HT1080 (cell line): ENCODE results near the gene PAXIP1. TPM values are rescaled to one million over a fixed set of nuclear protein-coding genes. Genes with fewer than 3 reads are reported as not detected.
A peak's percentile ranks its signal among the peaks of the same experiment; 100 is the strongest.
"Not testable (repeated sequence)": the region's sequence is repeated elsewhere in the genome, so short reads cannot be mapped to it uniquely, and the experiment has no call there.

Experiments used
- DNase-seq: peaks from one replicate; pipeline ENCODE4 v3.0.0-alpha.2; 2015; ENCODE audit warnings: low read depth
- polyA plus RNA-seq, 2 experiments: library from polyadenylated mRNA; depleted of rRNA; stranded (reverse); fragments of >200 nt; gene quantifications; 2 replicates each; pipeline ENCODE4 v1.2.3, GENCODE V29; 2015
- total RNA-seq: library from RNA; depleted of rRNA; stranded (reverse); fragments of >200 nt; shearing (Covaris generic); gene quantifications from 2 replicates; pipeline ENCODE4 v1.2.3, GENCODE V29; 2014; rRNA removed

Gene PAXIP1, protein sequence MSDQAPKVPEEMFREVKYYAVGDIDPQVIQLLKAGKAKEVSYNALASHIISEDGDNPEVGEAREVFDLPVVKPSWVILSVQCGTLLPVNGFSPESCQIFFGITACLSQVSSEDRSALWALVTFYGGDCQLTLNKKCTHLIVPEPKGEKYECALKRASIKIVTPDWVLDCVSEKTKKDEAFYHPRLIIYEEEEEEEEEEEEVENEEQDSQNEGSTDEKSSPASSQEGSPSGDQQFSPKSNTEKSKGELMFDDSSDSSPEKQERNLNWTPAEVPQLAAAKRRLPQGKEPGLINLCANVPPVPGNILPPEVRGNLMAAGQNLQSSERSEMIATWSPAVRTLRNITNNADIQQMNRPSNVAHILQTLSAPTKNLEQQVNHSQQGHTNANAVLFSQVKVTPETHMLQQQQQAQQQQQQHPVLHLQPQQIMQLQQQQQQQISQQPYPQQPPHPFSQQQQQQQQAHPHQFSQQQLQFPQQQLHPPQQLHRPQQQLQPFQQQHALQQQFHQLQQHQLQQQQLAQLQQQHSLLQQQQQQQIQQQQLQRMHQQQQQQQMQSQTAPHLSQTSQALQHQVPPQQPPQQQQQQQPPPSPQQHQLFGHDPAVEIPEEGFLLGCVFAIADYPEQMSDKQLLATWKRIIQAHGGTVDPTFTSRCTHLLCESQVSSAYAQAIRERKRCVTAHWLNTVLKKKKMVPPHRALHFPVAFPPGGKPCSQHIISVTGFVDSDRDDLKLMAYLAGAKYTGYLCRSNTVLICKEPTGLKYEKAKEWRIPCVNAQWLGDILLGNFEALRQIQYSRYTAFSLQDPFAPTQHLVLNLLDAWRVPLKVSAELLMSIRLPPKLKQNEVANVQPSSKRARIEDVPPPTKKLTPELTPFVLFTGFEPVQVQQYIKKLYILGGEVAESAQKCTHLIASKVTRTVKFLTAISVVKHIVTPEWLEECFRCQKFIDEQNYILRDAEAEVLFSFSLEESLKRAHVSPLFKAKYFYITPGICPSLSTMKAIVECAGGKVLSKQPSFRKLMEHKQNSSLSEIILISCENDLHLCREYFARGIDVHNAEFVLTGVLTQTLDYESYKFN
- 13.4 and 18.0 TPM in 2 replicates for total RNA-seq
- 12.9 and 13.2 TPM in 2 replicates for polyA plus RNA-seq (2015; cell fraction: cytosol; rRNA removed)
- 20.5 and 21.4 TPM in 2 replicates for polyA plus RNA-seq (2015; cell fraction: nucleus; rRNA removed)

DNA sequence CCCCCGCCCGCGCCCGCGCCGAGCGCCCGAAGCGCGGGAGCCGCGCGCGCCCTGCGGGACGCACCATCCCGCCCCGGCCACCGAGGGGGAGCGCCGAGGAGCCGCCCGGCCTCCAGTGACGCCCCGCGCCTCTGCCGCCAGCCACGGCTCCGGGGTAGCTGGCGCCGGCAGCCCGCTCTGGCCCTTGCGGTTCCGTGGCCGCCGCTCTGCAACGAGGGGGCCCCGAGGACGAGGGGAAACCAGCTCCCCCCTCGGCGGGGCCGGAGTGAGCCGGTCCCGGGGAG lies at the start of gene PAXIP1:
Gene PAXIP1 (minus strand): TSS at position 33 of the 284 bp plus-strand sequence. CDS start 195 bp downstream, outside the sequence.
- no peak for DNase-seq

DNA sequence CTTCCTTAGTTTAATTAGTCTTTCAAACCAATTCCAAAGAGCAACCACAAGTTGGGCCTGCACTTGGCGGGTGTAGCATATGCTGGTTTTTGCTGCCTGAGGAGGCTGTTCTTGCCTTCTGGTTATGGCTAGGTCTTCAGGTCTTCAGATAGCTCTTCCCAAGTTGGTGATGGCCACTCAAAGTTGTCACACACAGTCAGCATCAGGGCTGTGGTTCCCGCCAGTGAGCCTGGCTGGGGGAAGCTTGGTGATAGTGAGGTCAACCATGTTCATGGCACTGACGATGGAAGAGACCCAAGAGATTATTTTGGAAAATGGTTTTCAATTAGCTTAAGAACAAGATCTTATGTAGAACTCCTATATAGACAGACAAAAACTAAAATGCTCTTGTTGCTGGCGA lies 48.4 kb upstream of the PAXIP1 start:
- DNase-seq, result no peak

DNA sequence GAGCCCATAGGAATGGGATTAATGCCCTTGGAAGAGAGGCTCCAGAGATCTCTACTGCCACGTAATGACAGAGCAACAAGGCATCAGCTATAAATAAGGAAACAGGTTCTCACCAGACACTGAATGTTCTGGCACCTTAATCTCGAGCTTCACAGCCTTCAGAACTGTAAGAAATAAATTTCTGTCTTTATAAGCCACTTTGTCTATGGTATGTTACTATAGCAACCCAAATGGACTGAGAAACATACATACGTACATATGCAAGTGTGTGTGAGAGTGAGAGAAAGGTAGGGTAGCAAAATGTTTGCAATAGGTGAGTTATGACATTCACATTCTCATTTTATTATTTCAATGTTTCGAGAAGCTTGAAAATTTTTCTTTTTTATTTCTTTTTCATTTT lies 45.1 kb upstream of the PAXIP1 start:
- no peak for DNase-seq

DNA sequence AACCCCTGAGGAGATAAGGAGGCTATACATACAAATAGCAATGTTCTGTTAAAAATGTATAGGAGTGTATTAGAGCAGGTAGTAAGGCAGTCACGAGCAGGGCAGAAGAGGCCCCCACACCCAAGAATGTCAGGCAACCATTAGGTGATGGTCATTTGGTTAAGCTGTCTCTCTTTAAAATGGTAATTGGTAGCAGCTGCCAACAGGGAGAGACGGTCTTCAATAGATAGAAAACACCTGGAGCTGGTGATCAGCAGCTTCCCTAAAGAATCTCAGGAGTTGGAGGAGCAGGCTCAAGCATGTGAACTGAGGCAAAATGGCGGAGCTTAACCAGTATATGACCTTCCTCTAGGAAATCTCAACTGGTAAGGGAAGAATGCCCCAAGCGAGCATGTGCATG lies 40.8 kb upstream of the PAXIP1 start:
- no peak for DNase-seq

DNA sequence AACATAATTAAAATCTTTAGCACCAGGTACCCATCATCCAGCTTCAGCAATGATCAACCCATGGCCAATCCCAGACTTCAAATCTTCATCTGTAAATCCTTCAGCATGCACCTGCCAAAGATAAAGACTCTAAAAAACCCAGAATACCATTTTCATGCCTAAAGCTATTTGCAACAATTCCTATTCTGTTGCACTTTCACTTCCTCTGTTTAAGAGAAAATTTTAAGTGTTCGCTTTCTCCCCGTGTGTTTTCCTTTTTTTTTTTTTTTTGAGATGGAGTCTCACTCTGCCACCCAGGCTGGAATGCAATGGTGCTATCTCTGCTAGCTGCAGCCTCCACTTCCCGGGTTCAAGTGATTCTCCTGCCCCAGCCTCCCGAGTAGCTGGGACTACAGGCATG lies 35.4 kb upstream of the PAXIP1 start:
- DNase-seq, result no peak

DNA sequence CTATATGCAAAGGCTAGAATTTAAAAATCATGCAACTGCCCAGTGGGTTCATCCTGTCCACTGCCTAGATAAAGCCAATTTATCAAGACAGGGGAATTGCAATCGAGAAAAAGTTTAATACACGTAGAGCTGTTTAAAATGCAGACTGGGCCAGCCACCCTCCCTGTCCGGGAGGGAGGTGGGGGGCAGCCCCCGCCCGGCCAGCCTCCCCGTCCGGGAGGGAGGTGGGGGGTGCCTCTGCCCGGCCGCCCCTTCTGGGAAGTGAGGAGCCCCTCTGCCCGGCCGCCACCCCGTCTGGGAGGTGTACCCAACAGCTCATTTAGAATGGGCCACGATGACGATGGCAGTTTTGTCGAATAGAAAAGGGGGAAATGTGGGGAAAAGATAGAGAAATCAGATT lies 31.6 kb upstream of the PAXIP1 start:
- not testable (repeated sequence) for DNase-seq

DNA sequence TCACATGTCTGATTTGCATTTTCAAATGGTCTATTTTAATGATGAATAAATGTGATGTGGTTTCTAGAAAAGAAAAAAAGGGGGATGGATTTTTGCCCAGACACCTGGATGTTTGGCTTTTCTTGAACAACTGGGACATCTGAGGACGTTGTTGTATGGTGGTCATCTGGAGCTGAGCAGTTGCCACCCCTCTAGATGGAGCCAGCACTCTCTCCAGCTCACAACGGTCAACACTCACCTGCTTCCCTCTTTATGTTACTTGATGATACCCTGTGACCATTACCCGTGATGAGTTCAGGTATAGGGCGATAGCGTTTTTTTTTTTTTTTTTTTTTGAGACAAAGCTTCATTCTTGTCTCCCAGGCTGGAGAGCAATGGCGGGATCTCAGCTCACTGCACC lies 30.1 kb upstream of the PAXIP1 start:
- DNase-seq, result no peak

DNA sequence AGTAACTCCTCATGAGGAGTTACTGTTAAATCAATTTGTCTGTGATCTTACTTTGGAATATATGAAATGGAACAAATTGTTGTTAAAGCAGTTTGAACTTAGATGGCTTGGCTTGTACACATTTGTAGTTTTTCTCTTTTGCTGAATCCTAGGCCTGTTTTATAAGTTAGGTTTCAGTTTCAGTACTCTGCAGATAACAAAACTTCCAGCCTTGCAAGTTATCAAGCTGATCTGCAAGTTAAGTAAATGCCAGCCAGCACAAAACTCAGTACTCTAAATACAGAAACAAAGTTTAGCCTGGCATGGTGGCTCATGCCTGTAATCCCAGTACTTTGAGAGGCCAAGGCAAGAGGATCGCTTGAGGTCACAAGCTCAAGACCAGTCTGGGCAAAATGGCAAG lies 25.0 kb upstream of the PAXIP1 start:
- DNase-seq, result no peak

DNA sequence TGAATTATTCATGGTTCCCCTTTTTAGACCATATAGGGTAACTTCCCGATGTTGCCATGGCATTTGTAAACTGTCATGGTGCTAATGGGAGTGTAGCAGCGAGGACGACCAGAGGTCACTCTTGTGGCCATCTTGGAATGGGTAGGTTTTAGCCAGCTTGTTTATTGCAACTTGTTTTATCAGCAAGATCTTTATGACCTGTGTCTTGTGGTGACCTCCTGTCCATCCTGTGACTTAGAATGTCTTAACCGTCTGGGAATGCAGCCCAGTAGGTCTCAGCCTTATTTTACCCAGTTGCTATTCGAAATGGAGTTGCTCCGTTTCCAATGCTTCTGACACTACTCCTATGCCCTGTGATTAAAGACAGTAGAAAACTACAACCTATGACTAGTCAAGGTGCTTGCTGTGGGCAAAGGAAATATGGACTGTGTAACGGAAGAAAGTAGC lies 18.8 kb upstream of the PAXIP1 start:
- DNase-seq, result no peak

DNA sequence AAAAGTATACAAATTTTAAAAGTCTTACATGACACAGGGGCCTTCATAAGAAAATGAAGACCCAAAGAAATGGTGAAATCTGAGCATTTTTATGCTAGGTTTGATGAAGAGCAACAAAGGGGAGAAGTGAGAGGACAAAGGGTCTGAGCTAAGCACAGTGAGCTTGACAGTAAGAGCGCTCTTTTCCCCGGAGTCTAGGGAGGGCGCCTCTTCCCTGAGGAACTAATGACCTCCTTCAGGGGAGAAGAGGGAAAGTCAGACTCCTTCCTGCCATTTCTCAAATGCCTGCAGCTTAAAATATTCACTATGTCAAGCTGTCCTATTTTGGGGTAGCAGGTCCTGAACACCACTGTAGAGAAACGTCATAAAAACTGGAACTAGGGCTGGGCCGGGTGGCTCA lies 18.1 kb upstream of the PAXIP1 start:
- DNase-seq, result no peak

DNA sequence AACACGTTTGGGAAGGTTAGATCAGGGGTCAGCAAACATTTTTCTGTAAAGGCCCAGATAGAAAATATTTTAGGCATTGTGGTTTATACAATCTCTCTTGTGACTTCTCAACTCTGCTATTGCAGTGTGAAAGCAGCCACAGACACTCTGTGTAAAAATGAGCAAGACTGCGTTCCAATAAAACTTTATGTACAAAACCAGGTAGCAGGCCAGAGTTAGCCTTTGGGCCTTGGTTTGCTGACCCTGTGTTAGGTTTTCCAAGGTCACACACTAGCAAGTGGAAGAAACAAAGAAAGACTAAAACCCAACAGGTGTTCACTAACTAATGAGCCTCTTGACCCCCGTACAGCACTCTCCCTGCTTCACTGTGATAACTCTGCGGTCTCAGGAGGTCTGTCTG lies 14.9 kb upstream of the PAXIP1 start:
- DNase-seq, result no peak

DNA sequence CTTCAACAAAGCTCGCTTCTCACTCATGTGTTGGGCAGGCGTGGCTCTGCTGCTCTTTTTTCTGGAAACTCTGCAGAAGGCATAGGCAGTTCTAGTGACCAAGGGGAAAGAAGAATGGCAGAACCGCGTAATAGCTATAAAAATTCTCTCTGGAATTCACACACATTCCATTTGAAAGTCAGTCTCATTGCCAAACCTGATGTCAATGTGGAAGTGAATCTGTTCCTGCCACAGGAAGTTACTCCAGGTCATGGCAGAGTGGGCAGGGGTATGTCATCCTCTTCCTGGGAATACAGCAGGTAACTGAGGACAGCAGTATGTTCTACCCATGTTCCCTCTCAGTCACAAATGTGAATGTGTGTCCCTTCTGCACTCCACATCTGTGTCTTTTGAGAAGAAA lies 8.2 kb upstream of the PAXIP1 start:
- no peak for DNase-seq

DNA sequence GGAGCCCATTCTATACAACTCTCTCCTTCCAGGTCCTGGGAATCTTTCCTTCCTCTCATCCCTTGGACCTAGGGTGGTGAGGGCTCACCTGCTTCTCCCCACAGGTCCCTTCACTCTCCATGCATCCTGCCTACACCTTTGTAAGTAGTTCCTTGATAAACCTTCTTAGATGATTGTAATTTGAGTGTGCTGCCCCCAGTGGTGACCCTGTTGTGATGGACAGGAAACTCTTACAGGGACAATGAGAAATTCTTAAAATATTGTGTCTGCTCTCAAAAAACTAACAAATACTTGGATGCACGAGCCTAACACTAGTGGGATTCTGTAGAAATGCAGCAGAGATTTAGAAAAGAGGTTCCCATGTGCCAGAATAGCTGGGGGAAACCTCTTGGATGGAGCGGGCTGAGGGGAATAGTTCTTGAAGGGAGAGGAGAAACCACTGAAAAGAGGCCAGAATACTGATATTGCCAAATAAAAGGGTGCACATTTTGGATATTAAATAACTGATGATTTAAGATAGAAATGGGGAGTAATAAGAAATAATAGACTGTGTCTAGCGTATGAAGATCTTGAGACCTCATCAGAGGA lies 6.7 kb upstream of the PAXIP1 start:
- no peak for DNase-seq

DNA sequence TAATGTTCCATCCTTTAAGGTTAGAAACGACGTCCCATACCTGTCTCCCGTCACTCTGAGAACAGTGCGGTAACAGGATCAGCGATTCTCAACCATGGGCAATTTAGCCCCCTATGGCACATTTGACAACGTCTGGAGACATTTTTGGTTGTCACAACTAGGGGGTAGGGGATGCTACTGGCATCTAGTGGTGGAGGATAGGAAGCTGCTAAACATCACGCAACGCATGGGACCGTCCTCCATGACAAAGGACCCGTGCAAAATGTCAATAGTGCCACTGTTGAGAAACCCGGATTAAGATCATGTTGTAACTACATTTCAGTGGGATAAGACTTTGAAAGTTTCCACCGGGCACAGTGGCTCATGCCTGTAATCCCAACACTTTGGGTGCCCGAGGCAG lies 5.0 kb upstream of the PAXIP1 start:
- DNase-seq, result no peak

DNA sequence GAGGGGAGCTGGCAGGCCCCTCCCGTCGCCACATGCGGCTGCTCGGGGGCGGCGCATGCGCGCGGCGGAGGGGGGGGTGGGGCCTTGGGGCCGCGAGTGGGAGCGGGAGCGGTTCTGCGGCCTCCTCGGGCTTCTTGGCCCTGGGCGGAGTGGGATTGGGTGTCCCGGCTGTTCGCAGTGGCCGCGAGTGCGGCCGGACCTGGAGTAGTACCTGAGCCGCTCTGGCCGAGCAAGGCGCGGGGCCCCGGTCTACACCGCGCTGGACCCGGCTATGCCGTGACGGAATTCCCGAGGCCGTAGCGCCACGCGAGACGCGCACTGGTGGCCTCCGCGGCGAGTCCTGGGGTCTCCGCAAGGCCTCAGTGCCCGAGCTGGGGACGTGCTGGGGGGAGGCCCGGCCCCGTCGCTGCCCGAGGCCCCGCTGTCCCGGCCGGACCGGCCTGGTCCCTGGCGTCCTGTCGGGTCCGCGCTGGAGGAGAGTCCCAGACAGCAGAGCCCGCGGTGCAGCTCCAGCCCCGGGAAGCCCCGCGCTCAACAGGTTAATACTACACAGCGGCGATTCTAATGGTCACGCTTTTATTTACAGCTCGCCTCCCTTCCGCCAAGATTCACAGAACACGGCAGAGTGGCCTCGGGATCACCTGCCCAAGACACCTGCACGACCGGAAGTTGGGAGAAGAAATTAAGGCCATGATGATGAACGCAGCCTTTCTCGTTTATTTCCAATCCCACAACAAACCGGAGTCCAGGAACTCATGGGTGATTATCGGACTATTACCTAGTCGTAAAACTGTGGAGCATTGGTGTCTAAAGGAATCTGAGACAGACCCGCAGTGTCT lies 671 bp upstream of the PAXIP1 start:
- peak; percentile 43 for DNase-seq

DNA sequence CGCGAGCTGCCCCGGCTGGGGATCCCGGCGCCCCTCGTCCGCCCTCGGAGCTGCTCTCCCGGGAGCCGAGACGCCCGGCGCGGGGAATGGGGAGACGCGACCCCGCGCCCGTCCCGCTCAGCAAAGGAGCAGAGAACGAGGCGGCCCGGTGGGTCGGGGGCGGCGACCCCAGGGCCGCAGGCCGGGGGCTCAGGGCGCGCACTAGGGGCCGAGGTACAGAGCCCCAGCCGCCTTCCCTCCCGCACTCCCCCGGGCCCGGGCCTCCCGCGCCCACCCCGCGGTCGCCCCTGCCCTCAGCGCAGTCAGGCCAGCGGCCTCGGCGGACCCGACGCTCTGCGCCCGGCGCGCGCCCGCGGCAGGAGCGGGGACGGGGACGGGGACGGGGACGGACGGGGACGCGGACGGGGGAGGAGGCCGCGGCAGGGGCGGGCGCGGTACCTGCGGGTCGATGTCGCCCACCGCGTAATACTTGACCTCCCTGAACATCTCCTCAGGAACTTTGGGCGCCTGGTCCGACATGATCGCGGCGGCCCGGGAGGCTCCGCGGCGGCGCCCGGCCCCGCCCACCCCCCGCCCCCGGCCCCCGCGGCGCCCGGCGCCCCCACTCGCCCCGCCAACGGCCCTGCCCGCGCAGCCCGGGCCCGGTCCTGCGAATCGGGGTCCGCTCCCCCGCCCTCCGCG lies 373 bp downstream of the PAXIP1 start:
- DNase-seq, result no peak

DNA sequence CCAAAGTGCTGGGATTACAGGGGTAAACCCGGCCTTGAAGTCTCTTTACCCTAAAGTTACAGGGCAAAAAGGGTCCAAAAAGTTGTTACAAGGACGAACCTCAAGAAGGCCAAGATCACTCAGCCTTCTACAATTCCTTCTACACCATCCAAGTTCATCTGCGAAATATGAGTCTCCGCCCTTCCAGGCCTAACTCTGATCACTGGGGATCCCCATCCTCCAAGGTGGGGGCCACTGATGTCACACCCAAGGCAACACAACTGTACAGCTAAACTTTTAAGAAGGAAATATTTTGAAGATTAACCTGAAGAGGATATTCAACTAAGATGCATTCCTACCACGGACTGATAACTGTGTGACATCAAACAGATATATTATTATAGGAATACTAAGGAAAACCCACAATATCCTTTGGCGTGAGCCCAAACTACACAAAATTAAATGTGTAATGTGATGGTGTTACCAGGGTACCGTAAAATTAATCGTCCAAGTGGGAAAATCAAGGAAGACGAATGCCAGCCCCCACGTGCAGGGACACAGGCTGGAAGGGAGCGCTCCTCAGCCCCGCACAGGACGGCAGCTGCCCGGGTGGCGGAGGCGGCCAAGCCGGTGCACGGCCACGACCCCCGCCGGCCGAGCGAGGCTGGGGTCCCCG lies 1.0 kb downstream of the PAXIP1 start:
- DNase-seq, result no peak

DNA sequence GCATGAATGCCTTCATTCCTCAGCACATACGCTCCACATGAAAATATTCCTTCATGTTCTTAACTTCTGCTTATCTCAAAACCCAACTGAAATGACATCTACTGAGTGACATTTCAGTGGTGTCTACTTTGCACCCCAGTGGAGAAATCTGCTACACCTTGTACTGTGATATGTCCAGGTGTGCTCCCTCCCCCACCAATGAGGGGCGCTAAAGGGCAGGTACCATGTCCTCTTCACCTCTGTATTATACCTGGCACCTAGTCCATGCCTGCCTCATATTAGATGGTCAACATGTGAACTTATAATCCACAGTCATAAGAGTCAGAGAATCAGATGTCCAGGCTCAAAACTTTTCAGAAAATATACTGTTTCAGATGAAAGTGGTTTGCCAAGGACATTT lies 2.1 kb downstream of the PAXIP1 start:
- DNase-seq, result no peak

DNA sequence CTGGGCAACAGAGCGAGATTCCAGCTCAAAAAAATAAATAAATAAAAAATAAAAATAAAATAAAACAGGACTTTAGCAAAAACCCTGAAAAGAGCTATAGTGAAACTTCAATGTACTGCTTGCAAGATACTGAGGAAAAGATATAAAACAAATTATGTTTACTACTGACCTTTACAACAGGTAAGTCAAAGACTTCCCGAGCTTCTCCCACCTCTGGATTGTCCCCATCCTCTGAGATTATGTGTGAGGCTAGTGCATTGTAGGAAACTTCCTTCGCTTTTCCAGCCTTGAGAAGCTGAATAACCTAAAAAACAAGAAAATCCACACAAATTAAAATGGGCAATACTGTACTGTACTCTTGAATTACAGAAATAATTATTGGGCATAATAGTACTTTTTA lies 4.4 kb downstream of the PAXIP1 start:
- no peak for DNase-seq
